Neural progenitor cell (in vitro differentiated cells): ENCODE data around the gene U2AF1.
"Not testable (repeated sequence)": the region's sequence is repeated elsewhere in the genome, so short reads cannot be mapped to it uniquely, and the experiment has no call there.

Experiments
- CTCF ChIP-seq: fragments of 200-600 bp; sonication (generic); IDR thresholded peaks from 2 replicates; pipeline ENCODE4 v1.5.1; 2017; ENCODE audit warnings: antibody characterized with exemption, mild to moderate bottlenecking
- EZH2 ChIP-seq: fragments of 200-600 bp; sonication (generic); IDR thresholded peaks from 2 replicates; pipeline ENCODE4 v1.6.1; 2017; ENCODE audit warnings: antibody characterized with exemption, mild to moderate bottlenecking, moderate library complexity
- EZH2phosphoT487 ChIP-seq: fragments of 200-600 bp; sonication (generic); IDR thresholded peaks from 2 replicates; pipeline ENCODE4 v1.6.1; 2017; ENCODE audit warnings: antibody characterized with exemption

- not testable (repeated sequence) for TF ChIP-seq CTCF, EZH2, EZH2phosphoT487
Observed at GRCh38 chr21:43043291-43043690, 64.1 kb downstream of the U2AF1 start.
